Brain microvascular endothelial cell (primary cell): ENCODE measurements around the gene NEUROG1.

Source experiments
- DNase-seq: peaks from one replicate; pipeline ENCODE4 v3.0.0-alpha.2; 2020
- H3K27ac ChIP-seq: fragments of 250-450 bp; sonication (Bioruptor Pico); 2 replicates; pipeline ENCODE4 v1.5.1; 2020; ENCODE audit warnings: mild to moderate bottlenecking, moderate library complexity
- H3K27me3 ChIP-seq: fragments of 250-450 bp; sonication (Bioruptor Pico); replicated peaks from 2 replicates; pipeline ENCODE4 v1.5.1; 2020; ENCODE audit warnings: mild to moderate bottlenecking
- H3K36me3 ChIP-seq: fragments of 250-450 bp; sonication (Bioruptor Pico); replicated peaks from 2 replicates; pipeline ENCODE4 v1.5.1; 2020; ENCODE audit warnings: mild to moderate bottlenecking
- H3K4me3 ChIP-seq: 2 replicates; pipeline ENCODE4 v1.5.1; 2011; ENCODE audit warnings: low read depth, mild to moderate bottlenecking, control low read depth, low read length, moderate library complexity
- in situ Hi-C: cut with HindIII; loops from 2 replicates; pipeline ENCODE4 v1.10.0; 2017; ENCODE audit warnings: low sequenced_read_pairs, low pct_ligation_motif_present
- TF ChIP-seq, protein P1 (sequence below): IDR thresholded peaks from 2 replicates; pipeline ENCODE4 v1.5.1; 2011; ENCODE audit warnings: low read depth, mild to moderate bottlenecking, moderate library complexity, low read length, control low read depth, inconsistent platforms; ENCODE audit errors: missing control alignments

Gene NEUROG1

DNA sequence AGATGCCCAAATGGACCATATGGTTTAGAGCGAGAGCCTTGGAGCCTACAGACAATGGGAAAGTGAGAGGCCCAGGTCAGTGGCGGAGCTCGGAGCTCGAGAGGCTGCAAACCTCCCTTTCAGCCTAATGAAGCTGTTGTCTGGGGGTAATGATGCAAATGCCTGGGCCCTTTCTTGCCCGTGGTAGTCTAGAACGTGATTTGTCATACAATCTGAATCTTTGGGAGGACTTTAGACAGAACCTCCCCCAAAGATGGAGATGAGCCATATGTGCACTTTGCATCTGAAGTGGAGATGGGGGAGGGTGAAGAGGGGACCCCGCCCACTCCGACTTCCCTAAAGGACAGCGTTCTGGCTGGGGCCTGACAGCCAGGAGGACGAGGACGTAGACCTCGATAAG, 10.3 kb upstream of the NEUROG1 start:
- Histone ChIP-seq H3K27ac (no peak overlapping the region), H3K4me3 (no peak overlapping the region), H3K27me3 (peaks cover 74% of the 10 kb centered on the region), H3K36me3 (no peaks in the 10 kb centered on the region)
- in situ Hi-C loops: no loop called here
- TF ChIP-seq, protein P1, sequence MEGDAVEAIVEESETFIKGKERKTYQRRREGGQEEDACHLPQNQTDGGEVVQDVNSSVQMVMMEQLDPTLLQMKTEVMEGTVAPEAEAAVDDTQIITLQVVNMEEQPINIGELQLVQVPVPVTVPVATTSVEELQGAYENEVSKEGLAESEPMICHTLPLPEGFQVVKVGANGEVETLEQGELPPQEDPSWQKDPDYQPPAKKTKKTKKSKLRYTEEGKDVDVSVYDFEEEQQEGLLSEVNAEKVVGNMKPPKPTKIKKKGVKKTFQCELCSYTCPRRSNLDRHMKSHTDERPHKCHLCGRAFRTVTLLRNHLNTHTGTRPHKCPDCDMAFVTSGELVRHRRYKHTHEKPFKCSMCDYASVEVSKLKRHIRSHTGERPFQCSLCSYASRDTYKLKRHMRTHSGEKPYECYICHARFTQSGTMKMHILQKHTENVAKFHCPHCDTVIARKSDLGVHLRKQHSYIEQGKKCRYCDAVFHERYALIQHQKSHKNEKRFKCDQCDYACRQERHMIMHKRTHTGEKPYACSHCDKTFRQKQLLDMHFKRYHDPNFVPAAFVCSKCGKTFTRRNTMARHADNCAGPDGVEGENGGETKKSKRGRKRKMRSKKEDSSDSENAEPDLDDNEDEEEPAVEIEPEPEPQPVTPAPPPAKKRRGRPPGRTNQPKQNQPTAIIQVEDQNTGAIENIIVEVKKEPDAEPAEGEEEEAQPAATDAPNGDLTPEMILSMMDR: no peak
- DNase-seq: no peak

DNA sequence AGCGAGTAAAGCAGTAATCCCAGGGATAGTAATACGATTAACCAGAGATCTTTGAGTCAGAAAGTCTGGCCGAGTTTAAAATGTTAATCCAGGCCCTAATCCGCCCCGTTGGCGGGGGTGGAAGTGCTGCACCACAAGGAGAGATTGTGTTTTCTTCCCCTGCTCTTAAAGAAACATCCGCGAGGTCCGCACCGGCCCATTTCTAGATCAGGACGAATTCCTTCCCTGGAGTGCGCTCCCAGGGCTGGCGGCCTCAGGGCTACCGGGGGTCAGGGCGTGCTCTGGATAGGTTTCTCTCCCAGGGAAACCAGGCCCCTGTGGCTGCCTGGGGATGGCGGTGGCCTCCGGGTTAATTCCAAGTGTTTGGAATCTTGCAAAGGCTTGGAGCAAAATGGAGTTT, 9.3 kb upstream of the NEUROG1 start:
- Histone ChIP-seq H3K4me3 (no peak overlapping the region), H3K36me3 (no peaks in the 10 kb centered on the region), H3K27ac (no peak overlapping the region), H3K27me3 (peaks cover 82% of the 10 kb centered on the region)
- no peak for DNase-seq
- TF ChIP-seq, protein P1: no peak
- in situ Hi-C loops: no loop called here

DNA sequence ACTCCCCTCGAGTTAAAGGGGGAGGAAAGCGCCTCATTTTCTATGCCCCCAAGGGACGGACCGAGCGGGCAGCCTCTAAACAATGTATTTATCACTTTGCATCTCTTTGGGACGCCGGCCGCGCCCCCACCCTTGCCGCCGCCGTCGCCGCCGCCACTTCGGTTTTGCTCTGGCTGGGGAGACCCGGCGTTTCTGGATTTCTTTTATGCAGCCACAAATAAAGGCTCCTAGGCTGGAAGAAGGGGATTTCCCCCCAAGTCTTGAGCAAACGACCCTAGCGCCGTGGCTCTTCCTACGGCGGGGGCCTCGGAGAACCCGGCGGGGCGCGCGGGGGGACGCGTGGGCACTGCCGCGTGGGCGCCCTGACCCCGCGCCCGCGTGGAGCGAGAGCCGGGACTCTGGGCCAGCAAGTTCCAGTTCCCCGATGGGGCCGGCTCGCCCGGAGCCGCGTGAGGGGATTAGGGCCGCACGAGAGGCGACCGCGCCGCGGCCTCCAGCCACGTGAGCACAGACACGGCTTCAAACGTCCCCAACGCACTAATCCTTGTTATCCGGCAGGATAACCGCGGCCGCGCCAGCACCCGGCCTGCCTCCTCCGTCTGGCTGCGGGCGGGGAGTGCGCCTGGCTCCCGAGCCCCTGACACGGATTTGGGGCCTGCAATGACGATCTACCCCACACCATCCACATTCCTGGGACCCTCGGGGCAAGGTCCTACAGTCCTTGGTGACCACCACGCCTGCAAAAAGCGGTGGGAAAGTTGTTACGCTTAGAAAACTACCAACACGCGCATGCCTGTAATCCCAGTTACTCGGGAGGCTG, 7.9 kb upstream of the NEUROG1 start:
- Histone ChIP-seq H3K27me3 (peaks cover 83% of the 10 kb centered on the region), H3K36me3 (no peaks in the 10 kb centered on the region), H3K4me3 (no peak overlapping the region), H3K27ac (no peak overlapping the region)
- DNase-seq: no peak
- in situ Hi-C loops: no loop called here
- TF ChIP-seq, protein P1: no peak

- Histone ChIP-seq H3K36me3 (no peaks in the 10 kb centered on the region), H3K4me3 (no peak overlapping the region), H3K27ac (no peak overlapping the region), H3K27me3 (peaks cover 87% of the 10 kb centered on the region)
- in situ Hi-C loops: no loop called here
- no peak for DNase-seq
- TF ChIP-seq, protein P1: no peak
These were observed 7.3 kb upstream of the NEUROG1 start for GRCh38 chr5:135543001-135543484.

DNA sequence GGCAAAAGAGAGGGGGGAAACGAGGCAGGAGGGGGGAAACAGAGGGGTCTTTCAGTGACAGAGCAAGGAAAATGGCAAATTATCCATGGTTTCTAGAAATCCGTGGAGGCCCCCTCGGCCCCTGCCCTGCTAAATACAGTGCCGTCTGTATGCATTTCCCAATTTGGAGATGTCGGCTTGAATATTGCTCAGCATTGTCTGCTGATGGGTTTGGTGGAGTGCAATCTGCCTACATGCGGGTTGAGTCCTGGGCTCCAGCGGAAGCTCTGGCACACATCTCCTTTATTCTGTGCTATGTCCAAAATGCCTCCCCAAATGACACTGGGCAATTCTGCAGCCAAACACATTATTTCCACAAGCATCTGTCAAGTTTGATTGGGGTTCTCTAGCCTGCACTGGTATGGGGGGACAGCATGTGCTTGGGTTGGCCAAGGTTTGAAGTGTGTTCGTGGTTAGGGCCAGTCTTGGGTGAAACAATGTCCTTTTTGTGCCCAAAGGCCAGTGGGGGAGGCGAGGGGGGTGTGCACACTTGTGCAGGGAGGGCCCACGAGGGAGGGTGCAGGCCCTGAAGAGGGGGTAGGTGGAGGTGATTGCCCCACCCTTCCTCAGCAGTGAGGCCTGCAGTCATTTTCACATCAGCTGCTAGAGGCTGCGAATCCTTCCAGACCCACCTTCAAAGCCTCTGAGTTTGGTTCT, 6.2 kb upstream of the NEUROG1 start:
- in situ Hi-C loops: no loop called here
- H3K27me3 ChIP-seq: peaks cover 91% of the 10 kb centered on the region
- no peaks in the 10 kb centered on the region for H3K36me3 ChIP-seq
- no peak overlapping the region for H3K27ac ChIP-seq
- H3K4me3 ChIP-seq: no peak overlapping the region
- no peak for DNase-seq
- TF ChIP-seq, protein P1: no peak
